GM10847 (cell line): ENCODE results near the gene RC3H2.

Experiments
- POLR2A ChIP-seq: IDR thresholded peaks from 2 replicates; pipeline ENCODE4 v1.6.1; 2011; ENCODE audit not compliant: insufficient read length; ENCODE audit errors: extremely low read depth

Gene RC3H2, protein sequence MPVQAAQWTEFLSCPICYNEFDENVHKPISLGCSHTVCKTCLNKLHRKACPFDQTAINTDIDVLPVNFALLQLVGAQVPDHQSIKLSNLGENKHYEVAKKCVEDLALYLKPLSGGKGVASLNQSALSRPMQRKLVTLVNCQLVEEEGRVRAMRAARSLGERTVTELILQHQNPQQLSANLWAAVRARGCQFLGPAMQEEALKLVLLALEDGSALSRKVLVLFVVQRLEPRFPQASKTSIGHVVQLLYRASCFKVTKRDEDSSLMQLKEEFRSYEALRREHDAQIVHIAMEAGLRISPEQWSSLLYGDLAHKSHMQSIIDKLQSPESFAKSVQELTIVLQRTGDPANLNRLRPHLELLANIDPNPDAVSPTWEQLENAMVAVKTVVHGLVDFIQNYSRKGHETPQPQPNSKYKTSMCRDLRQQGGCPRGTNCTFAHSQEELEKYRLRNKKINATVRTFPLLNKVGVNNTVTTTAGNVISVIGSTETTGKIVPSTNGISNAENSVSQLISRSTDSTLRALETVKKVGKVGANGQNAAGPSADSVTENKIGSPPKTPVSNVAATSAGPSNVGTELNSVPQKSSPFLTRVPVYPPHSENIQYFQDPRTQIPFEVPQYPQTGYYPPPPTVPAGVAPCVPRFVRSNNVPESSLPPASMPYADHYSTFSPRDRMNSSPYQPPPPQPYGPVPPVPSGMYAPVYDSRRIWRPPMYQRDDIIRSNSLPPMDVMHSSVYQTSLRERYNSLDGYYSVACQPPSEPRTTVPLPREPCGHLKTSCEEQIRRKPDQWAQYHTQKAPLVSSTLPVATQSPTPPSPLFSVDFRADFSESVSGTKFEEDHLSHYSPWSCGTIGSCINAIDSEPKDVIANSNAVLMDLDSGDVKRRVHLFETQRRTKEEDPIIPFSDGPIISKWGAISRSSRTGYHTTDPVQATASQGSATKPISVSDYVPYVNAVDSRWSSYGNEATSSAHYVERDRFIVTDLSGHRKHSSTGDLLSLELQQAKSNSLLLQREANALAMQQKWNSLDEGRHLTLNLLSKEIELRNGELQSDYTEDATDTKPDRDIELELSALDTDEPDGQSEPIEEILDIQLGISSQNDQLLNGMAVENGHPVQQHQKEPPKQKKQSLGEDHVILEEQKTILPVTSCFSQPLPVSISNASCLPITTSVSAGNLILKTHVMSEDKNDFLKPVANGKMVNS

DNA sequence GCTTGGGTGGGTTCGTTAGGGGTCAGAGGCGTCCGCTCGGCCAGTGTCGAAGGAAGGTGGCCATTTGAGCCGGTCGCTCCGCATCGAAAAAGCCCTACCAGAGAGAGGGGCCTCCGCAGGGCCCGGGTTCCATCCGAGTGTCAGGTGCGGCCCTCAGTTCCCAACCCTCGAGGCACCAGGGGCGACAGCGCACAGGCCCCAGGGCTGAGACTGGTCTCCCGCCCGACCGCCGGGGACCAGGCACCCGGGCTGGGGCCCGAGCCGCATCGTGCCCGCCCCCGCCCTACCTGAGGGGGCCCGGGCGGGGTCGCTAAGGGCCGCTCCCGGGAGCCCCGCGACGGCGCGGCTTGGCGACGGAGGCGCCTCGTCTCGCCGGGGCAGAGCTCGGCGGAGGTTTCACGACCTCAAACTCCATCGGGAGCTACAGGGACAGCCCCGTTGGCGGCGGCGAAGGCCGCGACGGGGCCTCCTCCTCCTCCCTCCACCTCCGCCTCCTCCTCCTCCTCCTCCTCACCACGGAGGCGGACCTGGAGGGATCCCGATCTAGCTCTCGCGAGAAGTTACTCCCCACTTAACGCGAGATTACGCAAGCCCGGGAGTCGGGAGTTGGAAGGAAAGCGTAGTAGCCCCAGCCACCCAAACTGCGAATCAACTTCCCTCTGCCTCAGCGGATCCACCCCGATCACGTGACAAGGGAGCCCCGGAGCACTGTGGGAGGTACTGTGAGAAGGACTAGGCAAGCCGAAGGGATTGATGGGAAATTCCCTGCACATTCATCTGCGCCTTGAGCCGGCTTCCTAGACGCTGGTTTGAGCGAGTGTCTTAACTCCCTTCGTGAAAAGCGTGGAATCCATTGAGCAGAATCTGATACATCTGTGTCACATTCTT lies at the start of gene RC3H2:
Gene RC3H2 (minus strand): TSS at position 537 of the 888 bp plus-strand sequence. CDS start 7,850 bp downstream, outside the sequence.
- peak; percentile 67 for TF ChIP-seq POLR2A

DNA sequence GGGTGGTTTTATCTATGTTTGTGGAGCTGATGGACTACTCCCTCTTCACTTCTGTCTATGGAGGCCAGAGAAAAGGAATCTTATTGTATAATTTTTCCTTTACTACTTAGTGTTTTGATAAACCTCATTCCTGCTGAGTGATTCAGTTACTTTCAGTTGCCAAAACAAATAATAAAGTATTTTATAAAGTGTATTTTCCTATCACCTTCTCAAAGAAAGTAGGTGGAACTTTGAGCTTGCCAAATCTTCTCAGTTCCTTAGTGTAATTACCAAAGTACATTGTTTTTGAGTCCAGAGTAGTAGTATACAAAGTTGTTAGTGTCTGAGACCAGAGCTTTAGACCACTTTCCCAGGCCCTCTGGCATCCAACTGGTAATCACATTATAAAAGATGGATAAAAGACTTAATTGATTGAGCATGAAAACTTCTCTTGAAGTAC lies 49.1 kb upstream of the RC3H2 start:
- TF ChIP-seq POLR2A = no peak

DNA sequence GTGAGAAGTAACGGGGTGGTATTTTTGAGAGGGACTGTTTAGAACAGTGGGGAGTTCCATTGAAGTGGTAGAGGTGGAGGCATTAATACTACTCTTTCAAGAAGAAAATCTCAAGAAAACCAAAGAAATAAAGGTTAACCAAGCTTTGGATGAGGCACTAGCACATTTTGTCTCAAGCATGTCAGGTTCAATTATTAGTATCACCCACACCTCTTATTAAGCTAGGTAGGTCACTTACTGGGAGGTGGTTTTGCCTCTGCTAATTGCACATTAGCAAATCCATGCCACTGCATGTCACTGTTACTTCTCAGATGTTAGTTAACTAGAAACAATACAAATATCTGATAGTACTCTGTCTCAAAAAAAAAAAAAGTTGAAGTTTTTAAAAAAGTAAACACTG lies 45.9 kb upstream of the RC3H2 start:
- no peak for TF ChIP-seq POLR2A

DNA sequence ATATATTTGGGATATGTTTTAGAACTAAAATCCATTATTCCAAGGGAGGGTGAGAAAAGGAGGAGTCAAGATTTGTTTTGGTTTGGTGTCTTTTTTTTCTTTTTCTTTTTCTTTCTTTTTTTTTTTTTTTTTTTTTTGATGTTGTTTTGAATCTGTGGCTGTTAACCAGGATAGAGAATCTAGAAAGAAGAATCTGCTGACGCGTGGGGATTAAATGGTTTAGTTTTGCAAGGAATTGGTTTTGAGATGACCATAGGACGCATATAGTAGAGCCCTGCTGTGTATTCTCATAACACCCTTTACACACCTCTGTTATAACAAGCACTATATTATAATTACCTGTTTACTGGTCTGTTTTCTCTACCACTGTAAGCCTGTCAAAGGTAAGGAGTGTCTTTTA lies 45.1 kb upstream of the RC3H2 start:
- TF ChIP-seq POLR2A = no peak

DNA sequence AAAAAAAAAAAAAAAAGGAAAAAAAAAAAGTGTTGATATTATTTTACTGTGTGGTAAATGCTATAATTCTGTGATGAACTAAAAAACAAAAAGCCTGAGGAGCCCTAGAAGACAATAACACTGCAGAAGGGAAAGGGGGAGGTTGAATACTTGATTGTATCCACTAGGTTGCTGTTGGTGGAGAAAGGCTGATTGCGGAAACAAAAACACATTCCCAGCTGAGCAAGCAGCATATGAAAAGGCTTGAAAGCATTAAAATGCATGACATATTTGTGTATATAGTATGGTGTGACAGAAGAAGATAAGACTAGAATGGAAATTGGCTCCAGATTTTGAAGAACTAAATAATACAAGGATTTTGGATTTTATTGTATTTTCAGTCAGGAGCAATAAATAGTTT lies 44.5 kb upstream of the RC3H2 start:
- TF ChIP-seq POLR2A = no peak

DNA sequence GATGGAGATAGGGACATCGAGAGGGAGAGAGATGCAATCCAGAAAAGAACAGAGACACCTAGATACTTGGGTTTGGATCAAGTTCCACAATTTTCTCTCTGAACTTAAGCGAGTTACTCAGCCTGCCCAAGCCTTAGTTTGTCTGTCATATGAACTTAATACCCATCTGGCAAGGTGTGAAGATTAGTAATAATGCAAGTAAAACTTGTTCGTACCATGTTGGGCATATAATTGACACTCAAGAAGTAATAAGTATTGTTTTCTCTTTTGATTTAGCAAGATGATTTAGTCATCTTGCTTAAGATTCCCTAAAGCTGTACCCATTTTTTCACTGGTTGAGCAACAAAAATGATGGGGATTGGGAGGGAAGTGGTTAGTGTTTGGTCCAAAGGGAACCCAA lies 43.2 kb upstream of the RC3H2 start:
- no peak for TF ChIP-seq POLR2A

DNA sequence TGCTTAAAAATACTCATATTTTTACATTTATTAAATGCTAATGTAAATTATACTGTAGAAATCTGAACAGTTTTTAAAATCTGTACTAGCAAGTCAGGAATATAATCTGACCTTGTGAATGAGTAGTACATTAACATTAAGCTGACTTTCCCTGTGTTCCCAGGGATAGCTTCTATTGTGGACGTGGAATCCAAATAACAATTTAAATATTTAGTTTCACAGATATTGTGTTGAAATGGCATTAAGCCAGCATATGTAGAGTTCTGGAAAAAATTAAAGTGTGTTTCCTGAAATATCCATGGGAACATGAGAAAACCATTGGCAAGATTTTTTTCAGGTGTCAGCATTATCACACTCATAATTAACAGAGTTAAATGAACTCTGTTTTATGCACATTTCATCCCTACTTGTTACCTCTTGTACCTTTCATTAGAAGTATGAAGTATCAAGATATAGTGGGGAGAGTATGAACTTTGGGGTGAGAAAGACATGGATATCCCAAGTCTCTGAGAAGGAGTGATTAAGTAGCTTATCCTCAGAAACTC lies 41.4 kb upstream of the RC3H2 start:
- TF ChIP-seq POLR2A = no peak

DNA sequence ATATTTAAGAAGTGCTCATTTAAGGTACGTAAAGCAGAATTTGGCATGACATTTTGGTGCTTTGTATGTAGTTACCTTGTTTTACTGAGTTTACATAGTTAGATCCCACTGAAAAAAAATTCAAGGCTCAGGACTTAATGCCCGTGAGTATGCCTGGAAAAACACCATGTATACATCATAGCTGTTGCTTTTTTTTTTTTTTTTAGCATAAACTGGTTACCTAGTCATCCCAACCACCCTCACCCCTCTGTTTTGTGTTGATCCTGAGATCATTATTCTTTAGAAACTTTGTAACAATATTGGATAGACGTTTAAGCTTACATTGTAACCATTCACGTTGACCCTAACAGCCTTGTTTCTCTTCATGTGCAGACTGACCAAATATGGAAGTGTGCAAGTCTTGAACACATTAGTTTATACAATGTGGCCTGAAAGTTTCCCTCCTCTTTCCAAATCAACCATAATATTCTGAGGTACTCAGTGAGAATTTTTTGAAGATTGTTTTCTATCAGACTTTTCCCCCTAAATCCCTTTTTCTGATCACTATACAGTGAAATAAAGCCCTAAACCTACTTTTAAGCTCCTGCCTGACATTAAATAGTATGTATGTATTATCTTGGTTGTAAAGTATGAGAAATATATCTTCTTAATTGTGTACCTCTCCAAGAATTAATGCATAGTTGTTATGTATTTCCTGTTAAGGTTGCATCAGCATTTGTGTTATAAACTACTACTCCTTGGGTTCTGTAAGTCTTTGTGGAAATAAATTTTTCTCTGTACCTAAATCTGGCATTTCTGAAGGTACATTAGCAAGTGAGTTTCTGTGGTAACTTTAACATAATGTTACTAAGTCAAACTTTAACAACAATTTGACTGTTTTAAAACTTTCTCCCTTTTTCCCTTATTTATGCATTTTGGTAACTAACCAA lies 40.1 kb upstream of the RC3H2 start:
- TF ChIP-seq POLR2A = no peak

DNA sequence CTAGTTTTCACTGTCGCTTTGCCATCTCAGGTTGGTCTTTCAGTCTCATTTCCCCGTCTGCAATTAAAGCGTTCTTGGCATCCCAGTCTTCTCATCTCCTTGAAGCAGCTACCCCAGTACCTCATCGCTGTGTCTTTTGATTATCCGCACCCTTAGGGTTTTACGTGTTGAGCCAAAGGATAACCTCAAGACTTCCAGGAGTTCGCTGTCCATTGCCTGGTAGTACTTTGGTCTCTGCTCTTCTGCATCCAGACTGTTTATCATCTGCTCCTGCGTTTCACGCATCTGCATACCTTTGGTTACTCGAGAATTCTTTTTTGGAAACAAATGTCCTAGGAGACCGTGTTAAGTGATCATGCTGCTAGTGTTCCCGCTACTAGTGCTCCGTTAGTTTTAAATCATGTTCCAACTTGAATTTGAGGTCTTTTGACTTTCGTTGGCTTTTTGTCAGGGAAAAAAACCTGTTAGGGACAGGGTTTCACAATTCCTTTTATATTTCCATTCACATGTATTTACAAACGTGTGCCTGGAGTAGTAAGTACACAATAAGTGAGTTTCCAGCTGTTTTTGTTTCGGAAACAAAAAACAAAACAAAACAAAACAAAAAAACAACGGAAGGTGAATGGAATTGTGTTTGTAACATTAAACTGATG lies 36.5 kb upstream of the RC3H2 start:
- TF ChIP-seq POLR2A = no peak

DNA sequence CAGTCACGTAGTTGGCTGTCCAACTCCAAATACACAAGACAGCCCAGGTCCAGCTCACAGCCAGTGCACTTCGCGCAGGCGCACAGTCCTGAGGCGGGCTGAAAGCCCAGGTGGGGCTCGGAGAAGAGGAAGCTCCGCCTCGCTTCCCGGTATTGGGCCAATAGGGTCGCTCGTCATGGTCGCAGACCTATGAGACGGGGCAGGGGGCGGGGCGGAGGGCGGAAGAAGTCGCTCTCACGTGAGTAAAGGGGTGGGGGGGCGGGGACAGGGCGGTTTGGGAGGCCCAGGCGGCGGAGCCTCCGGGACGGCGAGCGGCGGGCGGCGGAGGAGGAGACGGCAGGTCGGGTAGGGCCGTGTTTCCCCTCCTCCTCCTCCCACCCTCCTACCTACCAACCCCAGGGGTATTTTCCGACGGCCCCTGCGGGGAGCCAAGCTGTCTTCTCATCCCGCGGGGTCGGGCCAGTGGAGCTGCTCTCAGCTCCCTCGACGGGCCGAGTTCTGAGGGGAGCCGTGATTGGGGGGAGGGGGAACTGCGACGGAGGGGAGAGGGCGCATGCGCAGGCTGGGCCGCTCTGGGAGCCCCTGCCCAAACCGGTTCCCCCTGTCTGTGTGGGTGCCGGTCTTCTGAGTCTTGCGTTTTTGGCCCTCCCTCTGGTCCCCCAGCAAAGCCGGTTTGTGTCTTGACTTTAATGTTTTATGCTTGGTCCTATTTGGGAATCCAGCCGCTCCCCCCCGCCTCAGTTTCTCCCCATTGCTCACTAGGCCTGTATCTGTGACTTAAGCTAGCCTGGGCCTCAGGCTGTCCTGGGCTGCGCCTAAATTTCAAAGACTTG lies 35.8 kb upstream of the RC3H2 start, which contains the start of gene RABGAP1:
Gene RABGAP1 (plus strand): TSS at position 272 of the 833 bp plus-strand sequence. CDS start 16,040 bp downstream, outside the sequence.
- peak; percentile 45 for TF ChIP-seq POLR2A

DNA sequence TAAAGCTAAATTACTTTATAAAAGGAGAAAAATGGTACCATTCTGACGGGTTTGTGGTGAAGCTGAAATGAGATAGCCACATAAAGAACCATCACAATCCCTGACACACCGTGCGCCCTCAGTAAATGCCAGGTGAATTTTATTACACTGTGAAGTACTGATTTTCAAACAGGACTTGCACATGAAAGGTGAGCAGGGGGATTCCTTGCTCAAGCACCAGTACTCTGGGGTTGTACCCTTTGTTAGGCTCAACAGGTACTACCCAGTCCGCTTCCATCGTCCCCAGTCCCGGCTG lies 35.2 kb upstream of the RC3H2 start:
- no peak for TF ChIP-seq POLR2A

DNA sequence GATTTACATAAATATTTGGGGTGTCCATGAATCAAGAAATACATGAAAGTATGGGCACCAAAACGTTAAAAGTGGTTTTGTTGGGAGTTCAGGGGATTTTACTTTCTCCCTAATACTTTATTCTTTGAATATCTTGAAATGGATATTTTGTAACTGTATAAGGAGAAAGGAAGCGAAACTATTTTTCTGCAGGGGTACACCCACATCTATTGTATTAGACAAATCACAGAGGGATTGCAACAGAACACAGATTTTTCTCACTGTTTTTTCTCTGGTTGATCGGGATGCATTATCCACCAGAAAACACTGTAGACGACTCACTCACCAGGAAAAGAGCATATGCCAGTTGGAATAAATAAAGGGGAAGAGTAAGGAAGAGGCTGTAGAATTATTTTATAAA lies 34.4 kb upstream of the RC3H2 start:
- TF ChIP-seq POLR2A = no peak
